ENCODE results near the gene PIH1D1.
A peak's percentile ranks its signal among the peaks of the same experiment; 100 is the strongest.
"Not testable (repeated sequence)": the region's sequence is repeated elsewhere in the genome, so short reads cannot be mapped to it uniquely, and the experiment has no call there.

The PIH1D1 gene

DNA sequence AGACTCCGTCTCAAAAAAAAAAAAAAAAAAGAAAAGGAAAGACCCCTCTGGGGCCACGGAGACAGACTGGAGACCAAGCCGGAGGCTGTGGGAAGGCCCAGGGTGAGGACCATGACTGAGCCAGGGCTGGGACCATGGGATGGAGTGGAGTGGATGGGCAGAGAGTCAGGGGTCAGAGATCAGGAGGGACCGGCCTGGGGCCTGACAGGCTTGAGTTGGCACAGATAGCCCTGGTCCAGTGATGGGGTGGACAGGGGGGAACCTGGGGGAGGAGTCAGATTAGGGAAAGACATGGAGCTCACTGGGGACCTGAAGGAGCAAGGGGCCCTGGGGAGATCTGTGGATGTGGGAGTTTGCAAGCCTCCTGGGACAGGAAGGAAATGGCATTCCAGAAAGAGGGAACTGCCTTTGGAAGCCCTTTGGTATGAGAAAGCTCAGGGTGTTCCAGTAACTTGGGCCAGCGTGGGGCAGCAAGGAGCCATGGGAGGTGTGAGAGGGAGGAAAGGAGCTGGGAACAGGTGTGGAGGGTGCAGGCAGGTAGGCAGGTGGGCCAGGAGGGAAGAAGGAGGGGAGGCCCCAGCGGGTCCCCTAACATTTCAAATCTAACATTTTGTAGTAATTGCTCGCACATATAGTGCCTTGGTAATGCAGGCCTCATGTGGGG, 29.5 kb upstream of the PIH1D1 start:
- no peak for DNase-seq (ENCODE audit: low read depth)

DNA sequence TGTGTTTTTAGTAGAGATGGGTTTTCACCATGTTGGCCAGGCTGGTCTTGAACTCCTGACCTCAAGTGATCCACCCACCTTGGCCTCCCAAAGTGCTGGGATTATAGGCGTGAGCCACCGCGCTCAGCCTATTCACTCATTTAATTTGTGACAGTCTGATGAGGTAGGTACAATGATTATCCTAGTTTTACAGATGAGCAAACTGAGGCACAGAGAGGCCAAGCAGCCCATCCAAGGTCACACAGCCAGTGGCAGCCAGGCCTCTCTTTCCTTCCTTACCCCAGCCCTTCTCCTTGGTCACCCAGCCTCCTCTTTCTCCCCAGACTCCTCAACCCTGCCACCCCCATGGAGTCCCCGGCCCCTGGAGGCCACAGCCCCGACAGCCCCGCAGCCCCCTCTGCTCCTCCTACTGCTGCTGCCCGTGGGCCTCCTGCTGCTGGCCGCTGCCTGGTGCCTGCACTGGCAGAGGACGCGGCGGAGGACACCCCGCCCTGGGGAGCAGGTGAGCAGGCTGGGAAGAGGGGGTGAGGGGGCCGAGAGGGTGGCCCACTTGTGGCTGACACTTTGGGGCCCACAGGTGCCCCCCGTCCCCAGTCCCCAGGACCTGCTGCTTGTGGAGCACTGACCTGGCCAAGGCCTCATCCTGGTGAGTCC, 28.5 kb upstream of the PIH1D1 start:
- DNase-seq (ENCODE audit: low read depth): no peak

DNA sequence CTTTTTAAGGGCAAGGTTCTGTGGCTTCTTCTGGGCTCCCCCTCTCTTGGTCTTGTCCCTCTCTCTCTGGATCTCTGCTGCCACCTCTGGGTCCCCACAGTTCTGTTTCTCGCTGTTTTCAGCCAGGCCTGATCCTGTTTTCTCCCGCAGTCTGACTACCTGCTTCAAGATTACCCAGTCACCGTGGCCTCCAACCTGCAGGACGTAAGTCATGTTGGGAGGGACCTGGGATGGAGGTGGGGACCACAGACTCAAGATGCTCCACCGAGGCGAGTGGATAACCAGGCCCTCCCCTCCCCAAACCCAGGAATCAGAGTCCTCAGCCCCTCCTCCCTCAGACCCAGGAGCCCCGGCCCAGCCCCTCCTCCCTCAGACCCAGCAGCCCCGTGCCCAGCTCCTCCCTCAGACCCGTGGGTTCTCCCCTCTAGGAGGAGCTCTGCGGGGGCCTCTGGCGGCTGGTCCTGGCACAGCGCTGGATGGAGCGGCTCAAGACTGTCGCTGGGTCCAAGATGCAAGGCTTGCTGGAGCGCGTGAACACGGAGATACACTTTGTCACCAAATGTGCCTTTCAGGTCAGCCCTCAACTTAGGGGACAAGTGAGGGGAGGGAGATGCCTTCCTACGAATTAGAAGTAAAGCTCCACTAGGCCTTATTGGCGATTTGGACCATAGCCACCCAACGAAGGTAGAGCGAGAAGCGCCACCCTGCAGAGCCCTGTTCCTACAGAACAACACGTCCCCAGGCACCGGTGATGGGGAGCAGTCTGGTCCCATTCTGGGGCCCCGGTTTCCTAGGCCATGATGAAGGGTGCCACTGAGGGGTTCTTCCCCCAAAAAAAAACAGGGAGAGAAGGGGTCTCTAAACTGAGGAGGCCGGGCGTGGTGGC, 24.6 kb upstream of the PIH1D1 start:
- peak; percentile 54 for DNase-seq (ENCODE audit: low read depth)

DNA sequence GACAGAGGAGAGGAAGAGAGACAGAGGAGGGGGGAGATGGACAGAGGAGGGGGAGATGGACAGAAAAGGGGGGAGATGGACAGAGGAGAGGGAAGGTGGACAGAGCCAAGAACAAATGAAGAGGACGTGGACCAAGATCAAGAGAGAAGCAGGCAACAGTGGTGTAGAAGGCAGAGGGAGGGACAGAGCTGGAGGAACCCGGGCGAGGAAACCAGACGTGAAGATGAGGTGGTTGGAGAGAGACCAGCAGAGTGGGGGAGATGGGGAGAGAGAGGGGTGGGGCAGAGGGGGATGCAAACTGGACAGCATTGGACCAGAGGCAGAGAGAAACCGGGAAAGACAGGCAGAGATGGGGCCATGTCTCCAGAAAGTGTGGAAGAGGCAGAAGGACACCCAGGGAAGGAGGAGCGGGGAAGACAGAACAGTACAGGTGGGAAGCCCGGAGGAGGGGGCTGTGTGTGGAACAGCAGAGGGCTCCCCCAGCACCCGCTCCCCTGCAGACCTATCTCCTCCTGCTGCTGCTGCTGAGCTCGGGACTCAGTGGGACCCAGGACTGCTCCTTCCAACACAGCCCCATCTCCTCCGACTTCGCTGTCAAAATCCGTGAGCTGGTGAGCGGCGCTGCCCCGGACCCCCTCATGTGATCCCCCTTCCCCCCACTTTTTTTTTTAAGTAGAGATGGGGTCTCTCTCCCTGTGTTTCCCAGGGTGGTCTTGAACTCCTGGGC, 23.7 kb upstream of the PIH1D1 start:
- no peak for DNase-seq (ENCODE audit: low read depth)

DNA sequence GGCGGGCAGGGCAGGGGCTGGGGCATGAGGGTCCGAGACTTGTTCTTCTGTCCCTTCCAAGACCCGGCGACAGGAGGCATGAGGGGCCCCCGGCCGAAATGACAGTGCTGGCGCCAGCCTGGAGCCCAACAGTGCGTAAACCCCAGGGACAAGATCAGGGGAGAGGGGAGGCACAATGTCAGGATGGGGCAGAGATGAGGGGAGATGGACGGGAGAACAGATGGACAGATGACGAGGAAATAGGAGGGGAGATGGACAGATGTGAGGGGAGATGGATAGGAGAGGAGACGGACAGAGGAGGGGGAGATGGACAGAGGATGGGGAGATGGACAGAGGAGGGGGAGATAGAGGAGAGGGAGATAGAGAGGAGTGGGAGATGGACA, 22.9 kb upstream of the PIH1D1 start:
- no peak for DNase-seq (ENCODE audit: low read depth)

DNA sequence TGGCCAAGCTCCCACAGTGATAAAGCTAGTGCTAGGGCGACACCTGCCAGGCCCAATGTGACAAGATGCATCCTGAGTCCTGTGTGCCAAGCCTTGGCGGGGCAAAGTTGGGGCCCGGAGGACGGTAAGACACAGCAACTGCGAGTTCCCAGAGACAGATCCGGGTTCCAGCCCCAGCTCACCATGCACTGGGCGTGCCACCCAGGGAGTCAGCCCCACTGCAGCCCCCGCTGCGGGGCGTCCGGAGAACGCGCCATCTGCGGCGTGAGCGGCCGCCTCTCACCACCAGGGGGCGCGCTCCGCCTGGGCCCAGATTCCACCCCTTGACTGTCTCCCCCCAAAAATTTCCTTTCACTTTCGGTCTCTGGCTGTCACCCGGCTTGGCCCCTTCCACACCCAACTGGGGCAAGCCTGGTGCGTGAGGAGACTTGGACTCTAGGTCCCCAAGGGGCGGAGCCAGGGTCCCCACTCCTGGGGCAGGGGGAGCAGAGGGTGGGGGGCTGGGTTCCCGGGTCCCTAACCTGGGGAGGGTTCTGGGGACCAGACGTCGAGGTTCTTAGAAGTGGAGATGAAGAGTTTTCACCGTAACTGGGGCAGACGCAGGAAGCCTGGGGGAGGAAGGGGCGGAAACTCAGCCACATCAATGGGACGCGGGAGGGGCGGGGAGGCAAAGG, 22.4 kb upstream of the PIH1D1 start, which contains the start of gene FLT3LG:
FLT3LG (plus strand) TSS at position 348 of the 674 bp plus-strand sequence. CDS start 425 bp downstream, outside the sequence.
- peak; percentile 71 for DNase-seq (ENCODE audit: low read depth)

DNA sequence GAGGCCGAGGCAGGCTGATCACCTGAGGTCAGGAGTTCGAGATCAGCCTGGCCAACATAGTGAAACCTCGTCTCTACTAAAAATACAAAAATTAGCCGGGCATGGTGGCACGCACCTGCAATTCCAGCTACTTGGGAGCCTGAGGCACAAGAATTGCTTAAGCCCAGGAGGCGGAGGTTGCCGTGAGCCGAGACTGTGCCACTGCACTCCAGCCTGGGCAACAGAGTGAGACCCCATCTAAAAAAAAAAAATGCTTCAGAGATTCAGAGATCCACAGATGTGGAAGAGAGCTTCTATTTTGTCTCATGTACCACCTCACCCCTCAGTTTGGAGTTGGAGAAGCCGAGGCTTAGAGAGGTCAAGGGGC, 21.9 kb upstream of the PIH1D1 start:
- not testable (repeated sequence) for DNase-seq (ENCODE audit: low read depth)

DNA sequence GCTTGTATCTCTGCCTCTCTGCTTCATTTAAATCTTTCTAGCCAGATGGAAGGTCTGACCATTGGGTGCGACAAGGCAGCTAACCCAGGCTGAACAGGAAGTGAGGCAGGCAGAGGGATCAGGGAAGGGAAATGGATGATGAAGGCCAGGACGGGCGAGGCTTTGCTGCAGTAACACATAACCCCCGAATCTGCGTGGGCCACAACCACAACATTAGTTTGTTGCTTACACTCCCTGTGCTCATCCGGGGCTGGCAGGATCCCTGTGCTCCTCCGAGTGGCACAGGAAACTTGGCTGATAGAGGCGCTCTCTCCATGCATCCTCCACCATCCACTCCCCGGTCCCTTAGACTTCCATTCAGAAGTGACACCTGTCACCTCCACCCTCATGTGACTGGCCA, 21.3 kb upstream of the PIH1D1 start:
- no peak for DNase-seq (ENCODE audit: low read depth)

DNA sequence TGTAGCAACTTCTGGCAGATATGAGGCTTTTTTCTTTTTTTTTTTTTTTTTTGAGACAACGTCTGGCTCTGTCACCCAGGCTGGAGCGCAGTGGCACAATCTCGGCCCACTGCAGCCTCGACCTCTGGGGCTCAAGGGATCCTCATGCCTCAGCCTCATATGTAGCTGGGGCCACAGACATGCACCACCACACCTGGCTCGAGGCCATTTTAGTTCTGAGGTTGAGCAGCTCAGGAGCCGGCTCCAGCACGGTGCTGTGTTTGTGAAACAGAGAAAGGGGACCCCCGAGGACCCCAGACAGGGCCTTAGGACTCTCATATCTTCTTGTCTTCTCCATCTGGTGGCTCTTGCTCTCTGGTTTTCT, 19.0 kb upstream of the PIH1D1 start:
- DNase-seq (ENCODE audit: low read depth): no peak

DNA sequence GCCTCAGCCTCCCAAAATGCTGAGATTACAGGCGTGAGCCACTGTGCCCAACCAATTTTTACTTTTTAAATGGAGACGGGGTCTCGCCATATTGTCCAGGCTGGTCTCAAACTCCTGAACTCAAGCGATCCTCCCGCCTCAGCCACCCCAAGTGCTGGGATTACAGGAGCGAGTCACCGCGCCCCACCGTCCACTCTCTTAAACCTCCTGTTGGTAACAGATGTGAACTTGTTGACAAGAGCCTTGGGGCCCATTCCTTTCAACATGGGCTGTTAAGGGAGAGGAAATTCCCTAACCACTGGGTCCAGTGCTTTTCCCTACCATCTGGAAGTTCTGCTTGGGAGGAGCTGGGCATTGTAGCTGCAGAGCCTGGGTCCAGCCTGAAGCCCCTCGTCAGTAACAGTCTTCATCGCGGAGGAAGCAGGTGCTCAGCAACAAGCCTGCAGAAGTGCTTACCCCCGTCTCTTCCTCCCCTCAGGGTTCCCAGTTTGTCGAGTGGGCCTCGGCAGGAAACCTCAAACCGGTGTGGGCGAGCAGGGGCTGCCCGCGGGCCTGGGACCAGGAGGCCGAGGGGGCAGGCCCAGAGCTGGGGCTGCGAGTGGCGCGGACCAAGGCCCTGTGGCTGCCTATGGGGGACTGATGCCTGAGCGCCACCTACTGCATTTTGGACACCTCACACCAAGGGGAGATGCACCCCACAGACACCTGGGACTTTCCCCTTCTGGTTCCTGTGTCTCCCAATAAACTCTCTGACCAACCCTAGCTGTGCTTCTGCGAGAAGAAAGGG, 18.4 kb upstream of the PIH1D1 start:
- DNase-seq (ENCODE audit: low read depth): no peak

DNA sequence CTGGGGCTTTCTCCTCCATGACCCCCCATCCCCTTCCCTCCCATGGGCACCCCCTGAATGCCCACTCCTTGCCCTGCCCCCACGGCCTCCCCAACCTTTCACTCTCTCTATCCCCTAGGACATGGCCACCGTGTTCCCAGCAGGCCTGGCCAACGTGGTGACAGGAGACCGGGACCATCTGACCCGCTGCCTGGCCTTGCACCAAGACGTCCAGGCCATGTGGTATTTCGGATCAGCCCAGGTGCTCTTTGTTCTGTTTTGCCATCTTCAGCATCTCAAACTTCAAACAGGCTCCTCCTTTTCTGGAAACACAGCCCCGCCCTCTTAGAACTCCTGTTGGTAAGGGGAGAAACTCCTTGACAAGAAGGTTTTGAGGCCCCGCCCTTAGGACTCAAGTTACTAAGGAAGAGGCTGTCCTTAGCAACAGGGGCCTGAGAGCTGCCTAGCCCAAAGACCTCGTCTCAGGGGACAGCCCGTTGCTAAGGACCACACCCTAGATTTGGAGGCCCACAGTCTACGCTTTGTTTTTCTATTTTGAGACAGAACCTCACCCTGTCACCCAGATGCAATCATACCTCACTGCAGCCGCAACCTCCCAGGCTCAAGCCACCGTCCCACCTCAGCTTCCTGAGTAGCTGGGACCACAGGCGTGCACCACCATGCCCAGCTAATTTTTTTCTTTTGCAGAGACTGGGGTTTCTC, 17.3 kb upstream of the PIH1D1 start:
- DNase-seq (ENCODE audit: low read depth): no peak

DNA sequence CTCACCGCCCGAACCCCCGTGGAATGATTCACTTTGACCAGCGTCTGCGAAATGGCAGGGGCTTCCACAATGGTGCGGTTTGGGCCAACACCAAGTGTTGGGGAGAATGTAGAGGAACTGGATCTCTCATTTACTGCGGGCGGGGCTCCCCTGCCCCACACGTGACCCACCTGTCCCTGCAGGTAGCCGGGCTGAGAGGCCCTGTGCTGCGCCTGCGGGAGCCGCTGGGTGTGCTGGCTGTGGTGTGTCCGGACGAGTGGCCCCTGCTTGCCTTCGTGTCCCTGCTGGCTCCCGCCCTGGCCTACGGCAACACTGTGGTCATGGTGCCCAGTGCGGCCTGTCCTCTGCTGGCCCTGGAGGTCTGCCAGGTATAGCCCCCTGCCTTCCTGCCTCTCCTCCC, 16.6 kb upstream of the PIH1D1 start:
- DNase-seq (ENCODE audit: low read depth): no peak

DNA sequence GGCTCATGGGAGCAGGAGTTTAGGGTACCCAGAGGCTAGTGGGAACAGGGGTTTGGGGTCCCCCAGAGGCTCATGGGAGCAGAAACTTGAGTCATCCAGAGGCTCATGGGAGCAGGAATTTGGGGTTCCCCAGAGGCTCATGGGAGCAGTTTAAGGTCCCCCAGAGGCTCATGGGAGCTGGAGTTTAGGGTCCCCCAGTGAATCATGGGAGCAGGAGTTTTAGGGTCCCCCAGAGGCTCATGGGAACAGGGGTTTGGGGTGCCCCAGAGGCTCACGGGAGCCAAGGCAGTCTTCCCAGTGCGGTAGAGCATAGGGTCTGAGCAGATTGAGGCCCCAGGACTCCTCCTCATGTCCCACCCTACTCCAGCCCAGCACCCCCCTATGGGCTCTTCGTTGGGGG, 13.8 kb upstream of the PIH1D1 start:
- DNase-seq (ENCODE audit: low read depth): no peak

DNA sequence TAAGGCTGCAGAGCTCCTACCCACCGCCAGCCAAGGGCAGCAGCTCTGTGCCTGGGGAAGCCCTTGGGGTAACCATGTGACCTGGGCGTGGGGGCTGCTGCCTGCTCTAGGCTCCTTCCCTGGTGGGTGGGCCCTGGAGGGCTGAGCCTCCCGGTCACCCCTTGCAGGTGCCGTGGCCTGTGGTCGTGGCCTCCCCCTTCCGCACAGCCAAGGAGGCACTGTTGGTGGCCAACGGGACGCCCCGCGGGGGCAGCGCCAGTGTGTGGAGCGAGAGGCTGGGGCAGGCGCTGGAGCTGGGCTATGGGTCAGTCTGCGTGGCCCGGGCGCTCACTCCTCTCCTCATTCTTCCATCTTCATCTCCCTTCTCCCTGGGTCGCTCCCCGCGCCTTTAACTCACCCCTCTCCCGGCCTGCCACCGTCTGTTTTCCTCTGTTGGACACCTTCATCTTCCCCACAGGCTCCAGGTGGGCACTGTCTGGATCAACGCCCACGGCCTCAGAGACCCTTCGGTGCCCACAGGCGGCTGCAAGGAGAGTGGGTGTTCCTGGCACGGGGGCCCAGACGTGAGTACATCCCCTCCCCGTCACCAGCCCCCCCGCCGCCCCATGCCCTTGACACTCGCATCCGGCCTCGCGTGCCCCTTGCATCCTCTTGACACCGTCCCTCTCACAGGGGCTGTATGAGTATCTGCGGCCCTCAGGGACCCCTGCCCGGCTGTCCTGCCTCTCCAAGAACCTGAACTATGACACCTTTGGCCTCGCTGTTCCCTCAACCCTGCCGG, 12.5 kb upstream of the PIH1D1 start:
- no peak for DNase-seq (ENCODE audit: low read depth)

DNA sequence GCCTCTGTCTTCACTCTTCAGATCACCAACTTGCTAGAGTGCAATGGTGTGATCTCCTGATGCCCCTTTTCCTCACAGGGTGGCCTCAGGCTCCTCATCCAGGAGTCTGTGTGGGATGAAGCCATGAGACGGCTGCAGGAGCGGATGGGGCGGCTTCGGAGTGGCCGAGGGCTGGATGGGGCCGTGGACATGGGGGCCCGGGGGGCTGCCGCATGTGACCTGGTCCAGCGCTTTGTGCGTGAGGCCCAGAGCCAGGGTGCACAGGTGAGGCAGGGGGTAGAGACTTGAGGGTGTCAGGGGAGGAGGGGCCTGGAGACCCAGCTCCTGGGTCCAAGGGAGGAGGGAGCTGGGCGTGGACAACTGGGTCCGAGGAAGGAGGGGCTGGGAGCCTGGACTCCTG, 10.9 kb upstream of the PIH1D1 start:
- no peak for DNase-seq (ENCODE audit: low read depth)

DNA sequence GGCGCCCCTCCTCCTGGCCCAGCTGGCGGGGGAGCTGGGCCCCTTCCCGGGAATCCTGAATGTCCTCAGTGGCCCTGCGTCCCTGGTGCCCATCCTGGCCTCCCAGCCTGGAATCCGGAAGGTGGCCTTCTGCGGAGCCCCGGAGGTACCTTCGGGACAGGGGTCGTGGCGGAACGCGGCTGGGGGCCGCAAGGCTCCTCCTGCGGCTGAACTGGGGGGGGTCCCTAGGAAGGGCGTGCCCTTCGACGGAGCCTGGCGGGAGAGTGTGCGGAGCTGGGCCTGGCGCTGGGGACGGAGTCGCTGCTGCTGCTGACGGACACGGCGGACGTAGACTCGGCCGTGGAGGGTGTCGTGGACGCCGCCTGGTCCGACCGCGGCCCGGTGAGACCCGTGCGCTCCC, 10.0 kb upstream of the PIH1D1 start:
- no peak for DNase-seq (ENCODE audit: low read depth)

DNA sequence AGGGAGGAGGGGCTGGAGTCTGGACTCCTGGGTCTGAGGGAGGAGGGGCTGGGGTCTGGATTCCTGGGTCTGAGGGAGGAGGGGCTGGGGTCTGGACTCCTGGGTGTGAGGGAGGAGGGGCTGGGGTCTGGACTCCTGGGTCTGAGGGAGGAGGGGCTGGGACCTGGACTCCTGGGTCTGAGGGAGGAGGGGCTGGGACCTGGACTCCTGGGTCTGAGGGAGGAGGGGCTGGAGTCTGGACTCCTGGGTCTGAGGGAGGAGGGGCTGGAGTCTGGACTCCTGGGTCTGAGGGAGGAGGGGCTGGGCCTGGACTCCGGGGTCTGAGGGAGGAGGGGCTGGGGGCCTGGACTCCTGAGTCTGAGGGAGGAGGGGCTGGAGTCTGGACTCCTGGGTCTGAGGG, 9.5 kb upstream of the PIH1D1 start:
- DNase-seq (ENCODE audit: low read depth): not testable (repeated sequence)

DNA sequence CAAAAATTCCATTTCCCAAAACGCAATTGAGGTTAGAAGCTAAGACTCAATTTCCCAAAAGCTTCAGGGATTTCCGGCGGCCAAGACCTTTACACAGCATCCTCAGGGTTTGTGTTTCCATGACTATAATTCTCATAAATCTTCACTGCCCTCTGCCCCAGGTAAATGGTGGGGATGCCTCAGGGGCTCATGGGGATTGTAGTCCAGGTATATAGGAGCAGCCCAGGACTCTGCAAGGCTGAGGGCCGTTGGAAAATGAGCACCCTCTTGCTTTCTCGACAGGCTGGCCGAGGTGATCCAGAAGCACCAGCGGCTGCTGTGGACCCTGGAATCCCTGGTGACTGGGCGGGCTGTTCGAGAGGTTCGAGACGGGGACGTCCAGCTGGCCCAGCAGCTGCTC, 7.8 kb upstream of the PIH1D1 start:
- DNase-seq (ENCODE audit: low read depth): no peak

DNA sequence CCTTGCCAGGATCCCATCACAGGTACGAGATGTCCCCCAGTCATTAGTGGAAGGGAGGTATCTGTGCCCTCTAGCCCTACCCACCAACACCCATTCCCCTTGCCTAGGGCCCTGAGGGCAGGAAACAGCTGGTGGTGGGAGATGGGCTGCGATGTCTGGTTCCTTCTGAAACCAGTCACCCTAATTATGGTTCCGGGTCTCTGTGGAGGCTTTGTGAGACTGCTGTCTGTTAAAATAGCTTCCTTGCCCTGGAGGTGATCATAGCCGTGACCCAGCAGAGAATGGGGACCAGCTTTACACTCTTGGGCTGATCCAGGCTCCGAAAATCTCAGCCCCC, 6.9 kb upstream of the PIH1D1 start:
- DNase-seq (ENCODE audit: low read depth): no peak

DNA sequence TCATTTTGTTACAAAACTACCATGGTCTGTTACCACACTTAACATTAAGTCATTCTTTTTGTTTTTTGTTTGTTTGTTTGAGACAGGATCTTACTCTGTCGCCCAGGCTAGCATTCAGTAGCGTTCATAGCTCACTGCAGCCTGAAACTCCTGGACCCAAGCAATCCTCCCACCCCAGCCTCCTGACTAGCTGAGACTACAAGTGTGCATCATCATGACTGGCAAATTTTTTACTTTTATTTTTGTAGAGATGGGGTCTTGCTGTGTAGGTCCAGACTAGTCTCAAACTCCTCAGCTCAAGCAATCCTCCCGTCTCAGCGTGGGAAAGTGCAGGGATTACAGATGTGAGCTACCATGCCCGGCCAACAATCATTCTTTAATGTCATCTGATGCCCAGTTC, 4.7 kb upstream of the PIH1D1 start:
- no peak for DNase-seq (ENCODE audit: low read depth)
